ENCODE data around the gene TOPAZ1.
A peak's percentile ranks its signal among the peaks of the same experiment; 100 is the strongest.
"Not testable (repeated sequence)": the region's sequence is repeated elsewhere in the genome, so short reads cannot be mapped to it uniquely, and the experiment has no call there.

The TOPAZ1 gene

DNA sequence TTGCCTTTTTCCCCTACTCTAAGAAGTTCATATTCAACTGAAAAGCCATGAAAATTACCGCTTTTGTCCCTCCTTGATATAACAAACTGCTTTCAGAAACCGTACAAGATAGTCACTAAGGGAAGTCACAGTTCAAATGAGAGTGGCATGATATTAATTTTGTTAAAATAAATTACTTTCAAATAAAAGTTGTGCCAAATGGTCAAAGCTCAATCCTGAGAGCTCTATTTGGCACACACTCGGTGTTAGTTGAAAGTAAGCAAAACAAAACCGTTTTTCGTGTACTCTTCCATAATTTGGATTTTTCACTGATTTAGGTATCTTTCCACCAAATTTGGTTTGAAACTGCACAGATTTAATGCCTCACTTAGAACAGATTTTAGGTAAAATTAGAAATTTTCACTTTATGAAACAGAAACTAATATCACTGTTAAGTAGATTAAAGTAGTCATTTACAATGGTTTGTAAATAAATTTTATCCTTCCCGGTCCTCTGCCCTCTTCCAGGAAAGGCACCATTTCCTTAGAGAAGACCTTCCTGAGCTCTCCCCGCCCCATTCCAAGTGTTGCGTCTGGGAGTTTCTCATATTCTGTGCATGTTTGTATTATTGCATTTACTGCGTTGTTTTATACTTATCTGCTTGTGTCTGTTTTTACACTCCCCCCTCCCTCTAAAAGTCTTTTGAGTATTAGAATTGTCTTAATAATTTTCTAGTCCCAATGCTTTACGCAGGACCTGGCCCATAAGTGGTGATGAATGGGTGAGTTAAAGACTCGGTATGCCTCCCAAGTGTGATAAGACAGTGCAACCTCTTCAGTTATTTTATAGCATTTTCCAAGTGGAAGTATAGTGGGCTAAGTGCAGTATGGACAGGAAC is 97.7 kb downstream of the TOPAZ1 start:
- Histone ChIP-seq H3K9me3 (ENCODE audit: control insufficient read depth in 5 of 5, low read length in 5 of 5) (no peaks in the 10 kb centered on the region), H3K4me1 (ENCODE audit: control insufficient read depth in 5 of 5, insufficient read depth in 5 of 5, low read length in 5 of 5) (peaks cover 3 to 22% (median 16%) of the 10 kb centered on the region in 5 donors), H3K36me3 (ENCODE audit: control insufficient read depth in 5 of 5, insufficient read depth in 5 of 5, low read length in 5 of 5) (no peaks in the 10 kb centered on the region), H3K4me3 (ENCODE audit: low read depth in 1 of 5, low read length in 5 of 5) (peak overlapping the region; percentile 78 to 99 (median 89)), H3K27ac (ENCODE audit: low read depth, low read length) (peak overlapping the region; percentile 92), H3K27me3 (ENCODE audit: control insufficient read depth in 5 of 5, insufficient read depth in 4 of 5, low read length in 5 of 5) (no peaks in the 10 kb centered on the region), H3K9ac (ENCODE audit: low read length in 5 of 5) (peak overlapping the region; percentile 82 to 93 (median 90))

GRCh38 chr3:44340058-44340395 is 98.3 kb downstream of the TOPAZ1 start:
- peaks cover 3 to 22% (median 16%) of the 10 kb centered on the region in 5 donors for H3K4me1 ChIP-seq (ENCODE audit: control insufficient read depth in 5 of 5, insufficient read depth in 5 of 5, low read length in 5 of 5)
- H3K27ac ChIP-seq (ENCODE audit: low read depth, low read length), result peak overlapping the region; percentile 92
- H3K9ac ChIP-seq (ENCODE audit: low read length in 5 of 5), result peak overlapping the region in 1 of 5 donors; percentile 93
- no peaks in the 10 kb centered on the region for H3K9me3 ChIP-seq (ENCODE audit: control insufficient read depth in 5 of 5, low read length in 5 of 5)
- H3K4me3 ChIP-seq (ENCODE audit: low read depth in 1 of 5, low read length in 5 of 5), result peak overlapping the region in 2 of 5 donors; percentile 78 to 99
- no peaks in the 10 kb centered on the region for H3K27me3 ChIP-seq (ENCODE audit: control insufficient read depth in 5 of 5, insufficient read depth in 4 of 5, low read length in 5 of 5)
- H3K36me3 ChIP-seq (ENCODE audit: control insufficient read depth in 5 of 5, insufficient read depth in 5 of 5, low read length in 5 of 5), result no peaks in the 10 kb centered on the region

- H3K4me1 ChIP-seq (ENCODE audit: control insufficient read depth in 5 of 5, insufficient read depth in 5 of 5, low read length in 5 of 5), result peaks cover 3 to 21% (median 16%) of the 10 kb centered on the region in 5 donors
These were observed 100.6 kb downstream of the TOPAZ1 start for GRCh38 chr3:44342176-44342790.

GRCh38 chr3:44343421-44343820 is 101.7 kb downstream of the TOPAZ1 start:
- no peak overlapping the region for H3K9ac ChIP-seq (ENCODE audit: low read length in 5 of 5)
- H3K4me1 ChIP-seq (ENCODE audit: control insufficient read depth in 5 of 5, insufficient read depth in 5 of 5, low read length in 5 of 5), result peaks cover 3 to 13% (median 12%) of the 10 kb centered on the region in 5 donors
- H3K27ac ChIP-seq (ENCODE audit: low read depth, low read length), result no peak overlapping the region
- no peak overlapping the region for H3K4me3 ChIP-seq (ENCODE audit: low read depth in 1 of 5, low read length in 5 of 5)
- H3K27me3 ChIP-seq (ENCODE audit: control insufficient read depth in 5 of 5, insufficient read depth in 4 of 5, low read length in 5 of 5), result no peaks in the 10 kb centered on the region
- H3K9me3 ChIP-seq (ENCODE audit: control insufficient read depth in 5 of 5, low read length in 5 of 5), result no peaks in the 10 kb centered on the region
- no peaks in the 10 kb centered on the region for H3K36me3 ChIP-seq (ENCODE audit: control insufficient read depth in 5 of 5, insufficient read depth in 5 of 5, low read length in 5 of 5)

More at GRCh38 chr3:44342176-44342790, 100.6 kb downstream of the TOPAZ1 start:
- H3K27ac ChIP-seq (ENCODE audit: low read depth, low read length), result no peak overlapping the region
- no peak overlapping the region for H3K9ac ChIP-seq (ENCODE audit: low read length in 5 of 5)
- no peaks in the 10 kb centered on the region for H3K9me3 ChIP-seq (ENCODE audit: control insufficient read depth in 5 of 5, low read length in 5 of 5)
- no peaks in the 10 kb centered on the region for H3K27me3 ChIP-seq (ENCODE audit: control insufficient read depth in 5 of 5, insufficient read depth in 4 of 5, low read length in 5 of 5)
- no peak overlapping the region for H3K4me3 ChIP-seq (ENCODE audit: low read depth in 1 of 5, low read length in 5 of 5)
- no peaks in the 10 kb centered on the region for H3K36me3 ChIP-seq (ENCODE audit: control insufficient read depth in 5 of 5, insufficient read depth in 5 of 5, low read length in 5 of 5)

- not testable (repeated sequence) for H3K4me1 ChIP-seq (ENCODE audit: control insufficient read depth in 5 of 5, insufficient read depth in 5 of 5, low read length in 5 of 5); H3K9ac ChIP-seq (ENCODE audit: low read length in 5 of 5); H3K27ac ChIP-seq (ENCODE audit: low read depth, low read length)
These were observed 104.9 kb downstream of the TOPAZ1 start for GRCh38 chr3:44346590-44346989.

DNA sequence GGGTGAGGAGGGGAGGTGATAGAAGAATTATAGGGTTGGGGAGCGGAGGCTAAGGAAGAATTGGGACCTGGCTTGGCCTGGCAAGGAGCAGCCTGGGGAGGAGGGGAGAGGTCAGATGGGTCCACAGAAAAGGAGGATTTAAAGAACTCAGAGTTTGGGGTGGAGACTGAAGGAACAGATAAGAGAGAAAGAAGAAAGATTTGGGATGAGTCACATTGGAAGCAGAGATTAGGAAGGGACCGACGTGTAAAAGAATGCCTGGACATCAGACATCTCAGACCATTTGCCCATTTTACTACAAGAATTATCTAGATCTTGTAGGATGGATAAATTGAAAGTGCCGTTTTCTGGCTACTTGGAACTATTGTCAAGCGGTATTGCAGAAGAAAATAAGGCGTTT is 107.3 kb downstream of the TOPAZ1 start:
- Histone ChIP-seq H3K9ac (ENCODE audit: low read length in 5 of 5) (no peak overlapping the region), H3K36me3 (ENCODE audit: control insufficient read depth in 5 of 5, insufficient read depth in 5 of 5, low read length in 5 of 5) (peaks cover 0 to 2% (median 0%) of the 10 kb centered on the region in 5 donors), H3K4me3 (ENCODE audit: low read depth in 1 of 5, low read length in 5 of 5) (no peak overlapping the region), H3K27me3 (ENCODE audit: control insufficient read depth in 5 of 5, insufficient read depth in 4 of 5, low read length in 5 of 5) (no peaks in the 10 kb centered on the region), H3K9me3 (ENCODE audit: control insufficient read depth in 5 of 5, low read length in 5 of 5) (no peaks in the 10 kb centered on the region), H3K27ac (ENCODE audit: low read depth, low read length) (no peak overlapping the region), H3K4me1 (ENCODE audit: control insufficient read depth in 5 of 5, insufficient read depth in 5 of 5, low read length in 5 of 5) (peaks cover 0 to 4% (median 0%) of the 10 kb centered on the region in 5 donors)

More at GRCh38 chr3:44346590-44346989, 104.9 kb downstream of the TOPAZ1 start:
- not testable (repeated sequence) for H3K36me3 ChIP-seq (ENCODE audit: control insufficient read depth in 5 of 5, insufficient read depth in 5 of 5, low read length in 5 of 5); H3K27me3 ChIP-seq (ENCODE audit: control insufficient read depth in 5 of 5, insufficient read depth in 4 of 5, low read length in 5 of 5); H3K9me3 ChIP-seq (ENCODE audit: control insufficient read depth in 5 of 5, low read length in 5 of 5); H3K4me3 ChIP-seq (ENCODE audit: low read depth in 1 of 5, low read length in 5 of 5)

DNA sequence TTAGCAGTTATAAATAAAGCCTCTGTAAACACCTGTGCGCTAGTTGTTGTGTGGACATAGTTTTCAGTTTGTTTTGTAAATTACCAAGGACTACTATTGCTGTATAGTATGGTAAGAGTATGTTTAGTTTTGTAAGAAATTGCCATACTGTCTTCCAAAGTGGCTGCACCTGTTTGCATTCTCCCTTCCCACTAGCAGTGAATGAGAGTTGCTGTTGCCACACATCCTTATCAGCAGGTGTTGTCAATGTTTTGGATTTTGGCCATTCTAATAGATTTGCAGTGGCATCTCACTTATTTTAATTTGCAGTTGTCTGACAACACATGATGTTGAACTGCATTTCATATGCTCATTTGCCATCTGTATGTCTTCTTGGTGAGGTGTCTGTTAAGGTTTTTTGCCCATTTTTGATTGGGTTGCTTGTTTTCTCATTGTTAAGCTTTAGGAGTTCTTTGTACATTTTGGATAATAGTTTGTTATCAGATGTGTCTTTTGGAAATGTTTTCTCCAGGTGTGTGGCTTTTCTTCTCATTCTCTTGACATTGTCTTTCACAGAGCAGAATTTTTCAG is 111.8 kb downstream of the TOPAZ1 start:
- H3K27me3 ChIP-seq (ENCODE audit: control insufficient read depth in 5 of 5, insufficient read depth in 4 of 5, low read length in 5 of 5), result no peaks in the 10 kb centered on the region
- H3K9ac ChIP-seq (ENCODE audit: low read length in 5 of 5), result no peak overlapping the region
- no peak overlapping the region for H3K4me3 ChIP-seq (ENCODE audit: low read depth in 1 of 5, low read length in 5 of 5)
- H3K4me1 ChIP-seq (ENCODE audit: control insufficient read depth in 5 of 5, insufficient read depth in 5 of 5, low read length in 5 of 5), result peaks cover 0 to 8% (median 5%) of the 10 kb centered on the region in 5 donors
- H3K9me3 ChIP-seq (ENCODE audit: control insufficient read depth in 5 of 5, low read length in 5 of 5), result no peaks in the 10 kb centered on the region
- no peak overlapping the region for H3K27ac ChIP-seq (ENCODE audit: low read depth, low read length)
- H3K36me3 ChIP-seq (ENCODE audit: control insufficient read depth in 5 of 5, insufficient read depth in 5 of 5, low read length in 5 of 5), result peaks cover 0 to 12% (median 4%) of the 10 kb centered on the region in 5 donors

DNA sequence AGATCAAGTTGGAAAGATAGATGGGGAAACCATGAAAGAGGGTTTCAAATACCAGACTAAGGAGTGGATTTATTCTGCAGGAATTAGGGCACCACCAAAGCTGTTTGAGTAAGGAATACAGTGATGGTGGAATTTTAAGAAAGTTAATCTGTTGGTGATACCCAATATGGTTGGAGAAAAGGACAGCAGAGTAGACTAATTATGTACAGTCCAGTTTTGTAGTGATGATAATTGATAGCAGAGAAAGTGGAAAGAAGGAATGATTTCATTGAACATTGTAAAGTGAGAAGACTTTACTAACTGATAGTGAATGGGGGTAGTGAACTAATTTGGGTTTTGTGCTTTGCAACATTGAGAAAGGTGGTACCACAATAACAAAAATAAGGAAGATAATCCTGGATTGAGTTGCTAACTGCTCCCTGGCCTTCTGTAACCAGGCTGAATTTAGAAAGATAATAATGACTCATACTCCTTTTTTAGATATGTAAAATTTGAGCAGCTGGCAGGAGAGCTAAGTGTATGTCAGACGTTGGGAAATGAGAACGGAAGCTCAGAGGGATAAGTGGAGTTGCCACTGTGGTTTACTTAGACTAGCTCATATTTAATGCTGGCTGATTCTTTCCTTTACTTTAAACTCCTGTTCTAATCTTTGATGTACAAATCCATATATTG is 113.8 kb downstream of the TOPAZ1 start:
- no peaks in the 10 kb centered on the region for H3K9me3 ChIP-seq (ENCODE audit: control insufficient read depth in 5 of 5, low read length in 5 of 5)
- no peak overlapping the region for H3K27ac ChIP-seq (ENCODE audit: low read depth, low read length)
- peaks cover 0 to 11% (median 5%) of the 10 kb centered on the region in 5 donors for H3K4me1 ChIP-seq (ENCODE audit: control insufficient read depth in 5 of 5, insufficient read depth in 5 of 5, low read length in 5 of 5)
- no peaks in the 10 kb centered on the region for H3K27me3 ChIP-seq (ENCODE audit: control insufficient read depth in 5 of 5, insufficient read depth in 4 of 5, low read length in 5 of 5)
- H3K9ac ChIP-seq (ENCODE audit: low read length in 5 of 5), result no peak overlapping the region
- peaks cover 6 to 17% (median 9%) of the 10 kb centered on the region in 5 donors for H3K36me3 ChIP-seq (ENCODE audit: control insufficient read depth in 5 of 5, insufficient read depth in 5 of 5, low read length in 5 of 5)
- no peak overlapping the region for H3K4me3 ChIP-seq (ENCODE audit: low read depth in 1 of 5, low read length in 5 of 5)

- no peak overlapping the region for H3K4me3 ChIP-seq (ENCODE audit: low read depth in 1 of 5, low read length in 5 of 5)
- H3K4me1 ChIP-seq (ENCODE audit: control insufficient read depth in 5 of 5, insufficient read depth in 5 of 5, low read length in 5 of 5), result peaks cover 0 to 11% (median 5%) of the 10 kb centered on the region in 5 donors
- no peaks in the 10 kb centered on the region for H3K27me3 ChIP-seq (ENCODE audit: control insufficient read depth in 5 of 5, insufficient read depth in 4 of 5, low read length in 5 of 5)
- no peak overlapping the region for H3K9ac ChIP-seq (ENCODE audit: low read length in 5 of 5)
- H3K9me3 ChIP-seq (ENCODE audit: control insufficient read depth in 5 of 5, low read length in 5 of 5), result no peaks in the 10 kb centered on the region
- peaks cover 6 to 21% (median 9%) of the 10 kb centered on the region in 5 donors for H3K36me3 ChIP-seq (ENCODE audit: control insufficient read depth in 5 of 5, insufficient read depth in 5 of 5, low read length in 5 of 5)
- no peak overlapping the region for H3K27ac ChIP-seq (ENCODE audit: low read depth, low read length)
These were observed 117.6 kb downstream of the TOPAZ1 start for GRCh38 chr3:44359146-44359751.

All from subcutaneous abdominal adipose tissue (tissue), 5 donors.